ENCODE measurements around the gene STXBP6.
"Not testable (repeated sequence)": the region's sequence is repeated elsewhere in the genome, so short reads cannot be mapped to it uniquely, and the experiment has no call there.

STXBP6 gene

DNA sequence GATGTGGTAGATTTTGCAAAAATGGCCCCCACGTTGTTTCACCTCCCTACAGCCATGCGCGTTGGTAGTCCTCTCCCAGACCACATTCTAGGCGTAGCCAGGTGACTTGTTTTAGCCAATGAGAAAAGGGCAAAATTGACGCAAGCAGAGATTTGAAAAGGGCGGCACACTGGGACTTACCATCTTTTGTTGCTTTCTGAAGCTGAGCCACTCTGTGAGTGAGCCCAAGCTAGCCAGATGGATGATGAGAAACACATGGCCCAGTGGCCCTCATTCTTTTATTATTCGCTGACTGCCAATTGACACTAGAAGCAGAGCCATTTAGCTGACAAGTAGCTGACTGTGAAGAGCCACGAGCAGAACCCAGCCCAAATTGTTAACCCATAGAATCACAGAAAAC, 274.0 kb downstream of the STXBP6 start:
- TF ChIP-seq, protein P1, sequence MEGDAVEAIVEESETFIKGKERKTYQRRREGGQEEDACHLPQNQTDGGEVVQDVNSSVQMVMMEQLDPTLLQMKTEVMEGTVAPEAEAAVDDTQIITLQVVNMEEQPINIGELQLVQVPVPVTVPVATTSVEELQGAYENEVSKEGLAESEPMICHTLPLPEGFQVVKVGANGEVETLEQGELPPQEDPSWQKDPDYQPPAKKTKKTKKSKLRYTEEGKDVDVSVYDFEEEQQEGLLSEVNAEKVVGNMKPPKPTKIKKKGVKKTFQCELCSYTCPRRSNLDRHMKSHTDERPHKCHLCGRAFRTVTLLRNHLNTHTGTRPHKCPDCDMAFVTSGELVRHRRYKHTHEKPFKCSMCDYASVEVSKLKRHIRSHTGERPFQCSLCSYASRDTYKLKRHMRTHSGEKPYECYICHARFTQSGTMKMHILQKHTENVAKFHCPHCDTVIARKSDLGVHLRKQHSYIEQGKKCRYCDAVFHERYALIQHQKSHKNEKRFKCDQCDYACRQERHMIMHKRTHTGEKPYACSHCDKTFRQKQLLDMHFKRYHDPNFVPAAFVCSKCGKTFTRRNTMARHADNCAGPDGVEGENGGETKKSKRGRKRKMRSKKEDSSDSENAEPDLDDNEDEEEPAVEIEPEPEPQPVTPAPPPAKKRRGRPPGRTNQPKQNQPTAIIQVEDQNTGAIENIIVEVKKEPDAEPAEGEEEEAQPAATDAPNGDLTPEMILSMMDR (IDR thresholded peaks at IDR 0.05; ENCODE audit: poor library complexity, severe bottlenecking) = no peak
- no peak overlapping the region for H3K27ac ChIP-seq (ENCODE audit: poor library complexity, severe bottlenecking)
- no peaks in the 10 kb centered on the region for H3K9me3 ChIP-seq (ENCODE audit: severe bottlenecking)
- DNase-seq (ENCODE audit: low spot score) = no peak
- ATAC-seq (ENCODE audit: low read depth) = no peak
- no peak overlapping the region for H3K4me3 ChIP-seq (ENCODE audit: severe bottlenecking)
- no peaks in the 10 kb centered on the region for H3K4me1 ChIP-seq (ENCODE audit: insufficient read depth, poor library complexity, severe bottlenecking)
- no peaks in the 10 kb centered on the region for H3K36me3 ChIP-seq (ENCODE audit: low read depth)
- peaks cover 14% of the 10 kb centered on the region for H3K27me3 ChIP-seq (ENCODE audit: insufficient read depth, poor library complexity, severe bottlenecking)

DNA sequence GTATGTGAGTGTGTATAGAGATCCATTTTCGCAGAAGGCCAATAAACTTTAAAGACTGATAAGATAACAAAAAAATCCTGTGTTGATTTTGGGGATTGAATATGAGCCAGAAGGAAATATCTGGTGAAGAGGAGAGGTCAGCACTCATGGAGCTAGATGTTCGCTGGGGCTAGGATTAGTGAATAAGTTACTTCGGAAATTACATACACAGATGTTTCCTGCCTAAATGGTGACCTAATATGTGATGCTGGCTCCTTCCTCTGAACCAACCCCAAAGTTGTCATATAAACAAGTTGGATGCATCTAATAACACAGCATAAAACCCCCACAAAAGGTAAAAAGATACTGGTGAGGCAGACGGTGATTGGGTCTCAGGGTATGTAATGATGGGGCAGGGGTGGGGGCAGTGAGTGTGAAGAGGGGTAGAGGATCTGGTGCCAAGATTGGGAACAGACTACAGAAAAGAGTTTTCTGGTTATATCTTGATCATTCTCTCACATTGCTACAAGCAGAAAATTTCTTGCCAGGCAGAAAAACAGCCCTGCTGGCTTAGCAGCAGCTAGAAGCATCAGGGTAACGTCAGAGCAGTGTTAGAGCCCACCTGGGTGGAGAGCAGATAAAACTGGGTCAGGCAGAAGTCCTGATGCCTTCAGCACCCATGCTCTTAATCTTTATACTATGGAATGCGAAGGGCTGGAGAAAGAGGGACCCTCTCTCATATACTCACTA, 275.6 kb downstream of the STXBP6 start:
- Histone ChIP-seq H3K36me3 (ENCODE audit: low read depth) (no peaks in the 10 kb centered on the region), H3K9me3 (ENCODE audit: severe bottlenecking) (no peaks in the 10 kb centered on the region), H3K27me3 (ENCODE audit: insufficient read depth, poor library complexity, severe bottlenecking) (peaks cover 6% of the 10 kb centered on the region), H3K27ac (ENCODE audit: poor library complexity, severe bottlenecking) (no peak overlapping the region), H3K4me1 (ENCODE audit: insufficient read depth, poor library complexity, severe bottlenecking) (no peaks in the 10 kb centered on the region), H3K4me3 (ENCODE audit: severe bottlenecking) (no peak overlapping the region)
- TF ChIP-seq, protein P1 (IDR thresholded peaks at IDR 0.05; ENCODE audit: poor library complexity, severe bottlenecking) = no peak
- DNase-seq (ENCODE audit: low spot score) = no peak
- no peak for ATAC-seq (ENCODE audit: low read depth)

DNA sequence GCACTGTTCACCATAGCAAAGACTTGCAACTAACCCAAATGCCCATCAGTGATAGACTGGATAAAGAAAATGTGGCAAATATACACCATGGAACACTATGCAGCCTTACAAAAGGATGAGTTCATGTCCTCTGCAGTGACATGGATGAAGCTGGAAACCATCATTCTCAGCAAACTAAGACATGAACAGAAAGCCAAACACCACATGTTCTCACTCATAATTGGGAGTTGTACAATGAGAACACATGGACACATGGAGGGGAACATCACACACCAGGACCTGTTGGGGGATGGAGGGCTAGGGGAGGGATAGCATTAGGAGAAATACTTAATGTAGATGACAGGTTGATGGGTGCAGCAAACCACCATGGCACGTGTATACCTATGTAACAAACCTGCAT, 276.4 kb downstream of the STXBP6 start:
- H3K4me1 ChIP-seq (ENCODE audit: insufficient read depth, poor library complexity, severe bottlenecking); H3K27ac ChIP-seq (ENCODE audit: poor library complexity, severe bottlenecking); H3K27me3 ChIP-seq (ENCODE audit: insufficient read depth, poor library complexity, severe bottlenecking); DNase-seq (ENCODE audit: low spot score); H3K36me3 ChIP-seq (ENCODE audit: low read depth); ATAC-seq (ENCODE audit: low read depth); H3K9me3 ChIP-seq (ENCODE audit: severe bottlenecking); H3K4me3 ChIP-seq (ENCODE audit: severe bottlenecking): not testable (repeated sequence)

DNA sequence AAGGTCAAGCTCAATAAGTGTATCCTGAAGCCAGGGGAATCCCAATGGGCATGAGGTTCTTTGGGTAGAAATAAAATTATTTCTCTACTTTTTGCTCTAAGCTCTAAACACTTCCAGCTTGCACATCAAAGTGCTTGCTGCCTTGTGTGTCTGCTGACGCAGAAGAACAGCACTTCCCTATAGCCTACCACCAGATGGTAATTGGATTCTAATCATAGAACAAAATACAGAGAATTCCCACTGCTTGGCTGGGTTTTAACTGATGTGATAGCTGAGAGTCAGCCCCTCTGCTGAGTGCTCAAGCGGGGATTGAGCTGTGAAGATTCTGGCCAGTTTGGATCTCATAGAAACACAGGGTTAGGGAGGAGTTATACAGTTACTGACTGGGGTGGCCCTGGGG, 283.5 kb downstream of the STXBP6 start:
- no peaks in the 10 kb centered on the region for H3K36me3 ChIP-seq (ENCODE audit: low read depth)
- no peaks in the 10 kb centered on the region for H3K9me3 ChIP-seq (ENCODE audit: severe bottlenecking)
- no peaks in the 10 kb centered on the region for H3K4me1 ChIP-seq (ENCODE audit: insufficient read depth, poor library complexity, severe bottlenecking)
- no peak overlapping the region for H3K4me3 ChIP-seq (ENCODE audit: severe bottlenecking)
- TF ChIP-seq, protein P1 (IDR thresholded peaks at IDR 0.05; ENCODE audit: poor library complexity, severe bottlenecking) = no peak
- ATAC-seq (ENCODE audit: low read depth) = no peak
- no peak overlapping the region for H3K27ac ChIP-seq (ENCODE audit: poor library complexity, severe bottlenecking)
- H3K27me3 ChIP-seq (ENCODE audit: insufficient read depth, poor library complexity, severe bottlenecking) = peaks cover 5% of the 10 kb centered on the region
- DNase-seq (ENCODE audit: low spot score) = no peak

DNA sequence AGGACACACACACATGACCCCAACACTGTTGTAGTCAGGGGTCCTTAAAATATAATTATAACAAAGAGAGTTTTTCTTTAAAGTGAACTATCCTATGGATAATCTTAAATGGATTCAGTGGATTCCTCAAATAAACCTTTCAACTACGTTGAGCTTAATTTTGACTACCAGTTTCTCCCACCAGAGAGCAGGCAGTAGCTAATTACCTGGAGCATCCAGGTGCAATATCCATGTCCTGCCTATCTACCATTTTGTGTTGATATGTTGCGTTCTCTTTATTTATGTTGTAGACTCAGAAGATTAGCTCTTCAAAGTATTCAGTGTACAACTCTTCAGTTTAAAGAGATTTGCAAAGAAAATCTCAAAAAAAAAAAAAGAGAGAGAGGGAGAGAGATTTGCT, 288.8 kb downstream of the STXBP6 start:
- Histone ChIP-seq H3K9me3 (ENCODE audit: severe bottlenecking) (no peaks in the 10 kb centered on the region), H3K27me3 (ENCODE audit: insufficient read depth, poor library complexity, severe bottlenecking) (no peaks in the 10 kb centered on the region), H3K4me1 (ENCODE audit: insufficient read depth, poor library complexity, severe bottlenecking) (no peaks in the 10 kb centered on the region), H3K4me3 (ENCODE audit: severe bottlenecking) (no peak overlapping the region), H3K36me3 (ENCODE audit: low read depth) (no peaks in the 10 kb centered on the region), H3K27ac (ENCODE audit: poor library complexity, severe bottlenecking) (no peak overlapping the region)
- no peak for ATAC-seq (ENCODE audit: low read depth)
- DNase-seq (ENCODE audit: low spot score) = no peak
- TF ChIP-seq, protein P1 (IDR thresholded peaks at IDR 0.05; ENCODE audit: poor library complexity, severe bottlenecking) = no peak
